Measurements from ENCODE around the gene NACC2. TPM values are rescaled to one million over a fixed set of nuclear protein-coding genes. Genes with fewer than 3 reads are reported as not detected.
A peak's percentile ranks its signal among the peaks of the same experiment; 100 is the strongest.

The NACC2 gene
- total and polyA plus RNA-seq, 2 experiments from 2014 or later = 3.8 to 20.8 TPM

GRCh38 chr9:135993409-135993742 is 101.7 kb downstream of the NACC2 start:
- TF ChIP-seq ZNF462 (CRISPR knock-in tag; IDR thresholded peaks at IDR 0.05) (no peak), JUNB (IDR thresholded peaks at IDR 0.05; ENCODE audit: unreplicated experiment) (no peak), CREB1 (CRISPR knock-in tag; IDR thresholded peaks at IDR 0.05; ENCODE audit: low read depth) (no peak), EZH2phosphoT487 (IDR thresholded peaks at IDR 0.05; ENCODE audit: unreplicated experiment) (no peak), ZNF114 (CRISPR knock-in tag; IDR thresholded peaks at IDR 0.05) (no peak), ETS1 (IDR thresholded peaks at IDR 0.05) (no peak), NANOG (IDR thresholded peaks at IDR 0.05; ENCODE audit: borderline replicate concordance) (no peak), REST (IDR thresholded peaks at IDR 0.05; ENCODE audit: unreplicated experiment) (no peak), POLR2AphosphoS5 (IDR thresholded peaks at IDR 0.05; ENCODE audit: low read depth) (no peak), EZH2 (IDR thresholded peaks at IDR 0.05; ENCODE audit: low read depth, unreplicated experiment) (no peak), ZNF331 (CRISPR knock-in tag; IDR thresholded peaks at IDR 0.05; ENCODE audit: low read depth) (no peak), STAT1 (IDR thresholded peaks at IDR 0.05; ENCODE audit: unreplicated experiment) (no peak)
- TF ChIP-seq, protein P1, sequence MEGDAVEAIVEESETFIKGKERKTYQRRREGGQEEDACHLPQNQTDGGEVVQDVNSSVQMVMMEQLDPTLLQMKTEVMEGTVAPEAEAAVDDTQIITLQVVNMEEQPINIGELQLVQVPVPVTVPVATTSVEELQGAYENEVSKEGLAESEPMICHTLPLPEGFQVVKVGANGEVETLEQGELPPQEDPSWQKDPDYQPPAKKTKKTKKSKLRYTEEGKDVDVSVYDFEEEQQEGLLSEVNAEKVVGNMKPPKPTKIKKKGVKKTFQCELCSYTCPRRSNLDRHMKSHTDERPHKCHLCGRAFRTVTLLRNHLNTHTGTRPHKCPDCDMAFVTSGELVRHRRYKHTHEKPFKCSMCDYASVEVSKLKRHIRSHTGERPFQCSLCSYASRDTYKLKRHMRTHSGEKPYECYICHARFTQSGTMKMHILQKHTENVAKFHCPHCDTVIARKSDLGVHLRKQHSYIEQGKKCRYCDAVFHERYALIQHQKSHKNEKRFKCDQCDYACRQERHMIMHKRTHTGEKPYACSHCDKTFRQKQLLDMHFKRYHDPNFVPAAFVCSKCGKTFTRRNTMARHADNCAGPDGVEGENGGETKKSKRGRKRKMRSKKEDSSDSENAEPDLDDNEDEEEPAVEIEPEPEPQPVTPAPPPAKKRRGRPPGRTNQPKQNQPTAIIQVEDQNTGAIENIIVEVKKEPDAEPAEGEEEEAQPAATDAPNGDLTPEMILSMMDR (conservative IDR thresholded peaks at IDR 0.05; ENCODE audit: low read depth in 2 of 2) = no peak
- H3K27ac ChIP-seq (ENCODE audit: low read depth) = peak overlapping the region; percentile 63; the same call in 1 of the 2 replicates
- Mint-ChIP-seq H3K4me1 (peaks cover 23% of the 10 kb centered on the region), H3K4me3 (peak overlapping the region; percentile 32; the same call in 1 of the 3 replicates), H3K36me3 (ENCODE audit: low read depth) (no peaks in the 10 kb centered on the region), H3K9me3 (no peaks in the 10 kb centered on the region), H3K27ac (no peak overlapping the region), H3K27me3 (ENCODE audit: insufficient read depth, low read depth, poor library complexity) (peaks cover 18% of the 10 kb centered on the region)
- ATAC-seq (no peak), DNase-seq (ENCODE audit: low spot score) (no peak)
- H4K20me1 ChIP-seq (replicated peaks; ENCODE audit: insufficient read depth) = no peaks in the 10 kb centered on the region
- H3K27me3 ChIP-seq (ENCODE audit: insufficient read depth) = no peaks in the 10 kb centered on the region
- H2AFZ ChIP-seq = peak overlapping the region; percentile 80
- H3K4me1 ChIP-seq (ENCODE audit: insufficient read depth) = peaks cover 31% of the 10 kb centered on the region; the same call in 1 of the 2 replicates
- peak overlapping the region; percentile 77; the same call in 1 of the 2 replicates for H3K4me2 ChIP-seq
- H3F3A ChIP-seq (replicated peaks; ENCODE audit: low read depth) = peaks cover 7% of the 10 kb centered on the region
- H3K36me3 ChIP-seq (ENCODE audit: insufficient read depth) = no peaks in the 10 kb centered on the region
- no peaks in the 10 kb centered on the region for H3K9me2 ChIP-seq (ENCODE audit: insufficient read depth)
- no peaks in the 10 kb centered on the region for H3K79me2 ChIP-seq (replicated peaks; ENCODE audit: insufficient read depth)
- H3K4me3 ChIP-seq = peak overlapping the region; percentile 51; the same call in 1 of the 2 replicates
